ENCODE results near the gene AK5.

The AK5 gene

DNA sequence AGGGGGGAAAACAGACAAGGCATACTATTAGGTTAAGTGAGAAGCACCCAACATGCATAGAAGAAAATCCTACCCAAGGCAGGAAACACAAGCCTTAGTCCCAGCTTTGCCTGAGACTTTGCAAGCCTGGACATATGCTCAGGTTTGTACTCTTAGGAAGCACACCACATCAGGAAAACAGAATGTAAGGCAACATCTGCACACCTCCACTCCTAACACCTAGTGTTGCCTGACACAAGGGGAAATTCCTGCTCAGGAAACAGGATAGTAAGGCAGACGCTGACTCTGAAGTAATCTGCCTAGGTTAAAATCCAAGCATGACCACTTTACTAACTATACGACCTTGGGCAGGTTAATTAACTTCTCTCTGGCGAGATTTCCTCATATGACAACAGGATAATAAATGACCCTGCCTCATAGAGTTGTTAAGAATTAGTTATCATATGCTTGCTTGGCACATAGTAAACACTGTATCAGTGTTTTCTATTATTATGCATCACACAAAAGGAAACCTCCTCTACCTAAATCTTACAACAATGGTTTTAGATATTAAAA is 280.9 kb downstream of the AK5 start:
- H3K4me3 ChIP-seq (ENCODE audit: low read length) = no peak overlapping the region
- TF ChIP-seq, protein P1, sequence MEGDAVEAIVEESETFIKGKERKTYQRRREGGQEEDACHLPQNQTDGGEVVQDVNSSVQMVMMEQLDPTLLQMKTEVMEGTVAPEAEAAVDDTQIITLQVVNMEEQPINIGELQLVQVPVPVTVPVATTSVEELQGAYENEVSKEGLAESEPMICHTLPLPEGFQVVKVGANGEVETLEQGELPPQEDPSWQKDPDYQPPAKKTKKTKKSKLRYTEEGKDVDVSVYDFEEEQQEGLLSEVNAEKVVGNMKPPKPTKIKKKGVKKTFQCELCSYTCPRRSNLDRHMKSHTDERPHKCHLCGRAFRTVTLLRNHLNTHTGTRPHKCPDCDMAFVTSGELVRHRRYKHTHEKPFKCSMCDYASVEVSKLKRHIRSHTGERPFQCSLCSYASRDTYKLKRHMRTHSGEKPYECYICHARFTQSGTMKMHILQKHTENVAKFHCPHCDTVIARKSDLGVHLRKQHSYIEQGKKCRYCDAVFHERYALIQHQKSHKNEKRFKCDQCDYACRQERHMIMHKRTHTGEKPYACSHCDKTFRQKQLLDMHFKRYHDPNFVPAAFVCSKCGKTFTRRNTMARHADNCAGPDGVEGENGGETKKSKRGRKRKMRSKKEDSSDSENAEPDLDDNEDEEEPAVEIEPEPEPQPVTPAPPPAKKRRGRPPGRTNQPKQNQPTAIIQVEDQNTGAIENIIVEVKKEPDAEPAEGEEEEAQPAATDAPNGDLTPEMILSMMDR (IDR thresholded peaks at IDR 0.05; ENCODE audit: insufficient read depth, low read depth, low read length, missing control alignments) = no peak
- peak; percentile 48 for DNase-seq (ENCODE audit: low read depth)

DNA sequence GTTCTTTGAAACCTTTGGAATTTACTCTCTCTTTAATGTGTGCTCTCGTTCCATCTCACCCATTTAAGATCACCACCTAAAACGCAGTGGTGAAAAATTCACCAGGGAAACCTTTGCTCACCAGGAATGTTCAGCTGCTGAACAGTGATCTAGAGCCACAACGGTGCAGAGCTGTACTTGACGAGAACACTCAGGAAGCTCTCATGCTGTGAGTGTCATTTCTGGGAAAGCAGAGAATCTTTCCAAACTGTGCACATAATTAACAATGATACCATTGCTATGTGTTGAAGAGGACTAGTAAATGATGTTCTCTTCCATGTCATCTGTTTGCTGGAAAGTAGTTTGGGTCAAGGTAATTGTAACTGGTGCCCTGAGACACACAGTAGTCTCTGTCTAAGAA is 283.5 kb downstream of the AK5 start:
- no peak overlapping the region for H3K4me3 ChIP-seq (ENCODE audit: low read length)
- TF ChIP-seq, protein P1 (IDR thresholded peaks at IDR 0.05; ENCODE audit: insufficient read depth, low read depth, low read length, missing control alignments) = no peak
- no peak for DNase-seq (ENCODE audit: low read depth)

DNA sequence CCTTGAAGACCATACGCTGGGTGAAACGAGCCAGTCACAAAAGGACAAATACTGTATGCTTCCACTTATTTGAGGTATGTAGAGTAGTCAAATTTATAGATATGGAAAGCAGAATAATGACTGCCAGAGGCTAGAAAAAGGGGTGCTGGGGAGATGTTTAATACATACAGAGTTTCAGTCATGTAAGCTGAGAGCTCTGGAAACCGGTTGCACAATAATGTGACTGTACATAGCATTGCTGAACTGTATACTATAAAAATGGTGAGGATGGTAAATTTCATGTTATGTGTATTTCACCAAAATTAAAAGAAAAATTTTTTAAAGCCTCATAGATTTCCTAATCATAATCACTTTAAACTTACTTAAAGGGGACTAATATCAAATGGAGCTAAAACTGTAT is 289.8 kb downstream of the AK5 start:
- TF ChIP-seq, protein P1 (IDR thresholded peaks at IDR 0.05; ENCODE audit: insufficient read depth, low read depth, low read length, missing control alignments) = no peak
- DNase-seq (ENCODE audit: low read depth) = peak; percentile 7
- H3K4me3 ChIP-seq (ENCODE audit: low read length) = no peak overlapping the region

DNA sequence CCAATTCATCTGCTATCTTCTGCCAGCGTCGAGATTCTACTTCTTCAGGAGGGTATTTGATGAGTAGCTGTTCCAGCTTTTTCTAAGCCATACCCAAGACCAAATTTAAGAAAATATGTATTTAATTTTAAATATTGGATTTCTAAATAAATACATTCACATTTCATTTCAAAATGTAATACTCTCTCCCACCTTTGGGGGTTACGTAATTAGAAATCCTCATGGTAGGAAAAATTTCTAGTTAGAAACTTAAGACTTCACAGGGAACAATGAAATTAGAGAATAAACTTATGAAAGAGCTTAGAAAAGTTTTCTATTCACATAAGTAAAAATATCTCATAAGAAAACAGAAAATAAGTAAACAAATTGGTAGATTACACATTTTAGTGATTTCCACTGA is 297.7 kb downstream of the AK5 start:
- H3K4me3 ChIP-seq (ENCODE audit: low read length) = no peak overlapping the region
- DNase-seq (ENCODE audit: low read depth) = no peak
- TF ChIP-seq, protein P1 (IDR thresholded peaks at IDR 0.05; ENCODE audit: insufficient read depth, low read depth, low read length, missing control alignments) = no peak

DNA sequence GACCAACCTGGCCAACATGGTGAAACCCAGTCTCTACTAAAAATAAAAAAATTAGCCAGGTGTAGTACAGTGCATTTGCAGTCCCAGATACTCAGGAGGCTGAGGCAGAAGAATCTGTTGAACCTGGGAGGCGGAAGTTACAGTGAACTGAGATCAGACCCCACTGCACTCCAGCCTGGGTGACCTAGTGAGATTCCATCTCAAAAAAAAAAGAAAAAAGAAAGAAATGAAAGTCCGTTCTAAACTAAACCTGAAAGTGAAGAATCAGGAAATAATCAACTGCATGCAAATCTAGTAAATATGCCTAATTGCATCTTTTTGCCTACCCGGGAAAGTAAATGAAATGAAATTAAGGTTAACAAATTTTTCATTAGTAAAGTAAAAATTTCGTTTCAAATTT is 301.1 kb downstream of the AK5 start:
- TF ChIP-seq, protein P1 (IDR thresholded peaks at IDR 0.05; ENCODE audit: insufficient read depth, low read depth, low read length, missing control alignments) = no peak
- DNase-seq (ENCODE audit: low read depth) = no peak
- no peak overlapping the region for H3K4me3 ChIP-seq (ENCODE audit: low read length)

DNA sequence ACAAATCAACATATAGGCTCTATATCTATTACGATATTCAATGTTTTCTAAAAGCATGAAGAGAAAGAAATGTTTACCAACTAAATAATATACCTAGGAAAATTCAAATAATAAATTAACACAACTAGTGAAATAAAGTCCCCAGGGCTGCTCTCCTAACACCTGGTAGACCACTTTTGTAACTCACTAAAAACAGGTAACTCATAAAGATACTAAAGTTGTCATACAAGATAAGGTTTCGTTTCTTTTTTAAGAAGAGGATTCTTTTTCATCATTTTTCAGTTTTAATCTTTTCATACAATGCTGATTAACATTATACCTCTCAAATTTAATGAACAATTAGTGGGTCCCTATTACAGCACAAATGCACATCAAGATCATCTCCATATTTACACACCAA is 301.7 kb downstream of the AK5 start:
- TF ChIP-seq, protein P1 (IDR thresholded peaks at IDR 0.05; ENCODE audit: insufficient read depth, low read depth, low read length, missing control alignments) = no peak
- no peak overlapping the region for H3K4me3 ChIP-seq (ENCODE audit: low read length)
- DNase-seq (ENCODE audit: low read depth) = no peak

DNA sequence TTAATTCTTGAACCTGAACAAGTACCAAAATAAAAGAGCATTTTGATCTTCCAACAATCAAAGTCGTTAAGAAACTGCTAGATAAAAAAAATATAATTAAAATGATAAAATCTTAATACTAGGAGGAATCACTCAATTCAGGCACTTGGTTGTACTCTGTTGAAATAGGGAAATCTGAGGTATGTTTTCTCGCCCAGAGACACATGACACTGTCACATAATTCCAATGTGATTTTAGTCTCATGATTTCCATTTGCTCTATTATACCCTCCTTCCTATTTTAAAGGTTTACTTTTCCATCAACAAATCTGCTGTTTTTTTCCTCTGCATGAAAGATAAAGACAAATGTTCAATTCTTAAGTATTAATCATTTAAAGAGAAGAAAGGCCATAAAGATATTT is 303.1 kb downstream of the AK5 start:
- TF ChIP-seq, protein P1 (IDR thresholded peaks at IDR 0.05; ENCODE audit: insufficient read depth, low read depth, low read length, missing control alignments) = no peak
- no peak for DNase-seq (ENCODE audit: low read depth)
- no peak overlapping the region for H3K4me3 ChIP-seq (ENCODE audit: low read length)

Data from epithelial cell of esophagus (primary cell).